D721Med (cell line): ENCODE data around the gene IRF5.

ENCODE experiments used
- DNase-seq: peaks from one replicate; pipeline ENCODE4 v3.0.0; 2011; ENCODE audit warnings: low spot score; ENCODE audit not compliant: insufficient read length
- FAIRE-seq: peaks from 2 replicates; lab custom pipeline; 2011; peaks lifted over from hg19 to GRCh38; lab: Jason Lieb, UNC
- TF ChIP-seq, protein P1 (sequence below): IDR thresholded peaks from 2 replicates; pipeline ENCODE4 v1.5.1; 2012; ENCODE audit warnings: mild to moderate bottlenecking, control low read depth; ENCODE audit not compliant: insufficient read depth; ENCODE audit errors: missing control alignments

The IRF5 gene

DNA sequence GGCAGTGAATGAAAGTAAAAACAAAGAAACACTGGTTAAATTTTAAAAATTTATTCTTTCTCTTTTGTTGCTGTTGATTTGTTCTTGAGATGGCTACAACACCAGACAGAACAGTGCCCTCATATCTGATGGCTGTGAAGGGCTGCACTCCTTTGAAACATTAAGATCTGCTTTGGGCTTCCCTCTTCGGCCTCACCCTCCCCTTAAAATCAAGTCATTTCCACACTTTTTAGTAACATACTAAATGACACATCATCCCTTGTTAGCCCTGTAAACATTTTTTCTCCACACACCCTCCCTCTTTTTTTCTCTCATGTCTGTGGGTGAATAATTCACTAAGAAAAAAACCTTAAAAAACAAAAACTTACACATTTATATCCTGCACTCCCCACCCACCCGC lies 16.4 kb downstream of the IRF5 start:
- TF ChIP-seq, protein P1, sequence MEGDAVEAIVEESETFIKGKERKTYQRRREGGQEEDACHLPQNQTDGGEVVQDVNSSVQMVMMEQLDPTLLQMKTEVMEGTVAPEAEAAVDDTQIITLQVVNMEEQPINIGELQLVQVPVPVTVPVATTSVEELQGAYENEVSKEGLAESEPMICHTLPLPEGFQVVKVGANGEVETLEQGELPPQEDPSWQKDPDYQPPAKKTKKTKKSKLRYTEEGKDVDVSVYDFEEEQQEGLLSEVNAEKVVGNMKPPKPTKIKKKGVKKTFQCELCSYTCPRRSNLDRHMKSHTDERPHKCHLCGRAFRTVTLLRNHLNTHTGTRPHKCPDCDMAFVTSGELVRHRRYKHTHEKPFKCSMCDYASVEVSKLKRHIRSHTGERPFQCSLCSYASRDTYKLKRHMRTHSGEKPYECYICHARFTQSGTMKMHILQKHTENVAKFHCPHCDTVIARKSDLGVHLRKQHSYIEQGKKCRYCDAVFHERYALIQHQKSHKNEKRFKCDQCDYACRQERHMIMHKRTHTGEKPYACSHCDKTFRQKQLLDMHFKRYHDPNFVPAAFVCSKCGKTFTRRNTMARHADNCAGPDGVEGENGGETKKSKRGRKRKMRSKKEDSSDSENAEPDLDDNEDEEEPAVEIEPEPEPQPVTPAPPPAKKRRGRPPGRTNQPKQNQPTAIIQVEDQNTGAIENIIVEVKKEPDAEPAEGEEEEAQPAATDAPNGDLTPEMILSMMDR: no peak
- DNase-seq: no peak
- no peak for FAIRE-seq

DNA sequence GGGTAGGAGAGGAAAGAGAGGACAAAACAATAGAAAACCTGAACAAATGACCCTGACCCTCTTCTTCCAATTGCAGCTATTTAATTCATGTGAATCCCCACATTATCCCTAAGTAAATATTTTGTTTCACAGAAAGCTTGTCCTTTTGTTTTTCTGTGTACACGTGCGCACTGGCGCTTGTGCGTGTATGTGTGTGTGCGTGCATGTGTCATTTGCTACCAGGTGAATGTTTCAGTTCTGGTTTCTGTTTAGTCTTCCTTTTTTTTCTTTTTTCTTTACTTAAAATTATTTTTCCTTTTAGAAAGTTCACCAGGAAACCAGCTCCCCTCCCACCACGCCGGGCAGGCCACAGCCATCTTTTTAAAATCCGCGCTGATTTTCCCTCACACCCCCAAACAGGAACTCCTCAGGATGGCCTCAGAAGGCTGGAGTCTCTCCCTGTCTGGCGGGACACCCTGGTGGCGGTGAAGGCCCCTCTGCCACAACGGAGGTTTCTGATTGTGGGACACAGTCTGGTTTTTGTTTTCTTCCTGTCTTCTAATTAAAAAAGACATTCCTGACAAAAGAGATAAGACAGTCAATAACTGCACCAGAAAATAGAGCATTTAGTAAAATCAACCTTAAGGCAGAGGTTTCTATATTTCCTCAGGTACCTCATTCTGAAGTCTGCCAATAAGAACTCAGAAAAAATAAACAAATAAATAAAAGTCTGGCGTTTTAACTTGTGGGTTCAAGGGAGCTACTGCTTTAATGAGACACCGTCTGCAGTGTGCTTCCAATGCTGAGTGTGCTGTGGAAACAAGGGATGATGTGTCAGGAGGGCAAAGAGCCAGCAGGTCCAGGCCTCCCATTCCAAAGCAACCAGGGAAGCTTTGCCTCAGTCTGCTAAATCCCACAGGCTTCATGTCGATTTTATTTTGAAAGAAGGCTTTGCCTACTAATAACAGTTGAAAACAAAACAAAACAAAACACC lies 17.4 kb downstream of the IRF5 start:
- DNase-seq (no peak), FAIRE-seq (no peak)
- TF ChIP-seq, protein P1: no peak

DNA sequence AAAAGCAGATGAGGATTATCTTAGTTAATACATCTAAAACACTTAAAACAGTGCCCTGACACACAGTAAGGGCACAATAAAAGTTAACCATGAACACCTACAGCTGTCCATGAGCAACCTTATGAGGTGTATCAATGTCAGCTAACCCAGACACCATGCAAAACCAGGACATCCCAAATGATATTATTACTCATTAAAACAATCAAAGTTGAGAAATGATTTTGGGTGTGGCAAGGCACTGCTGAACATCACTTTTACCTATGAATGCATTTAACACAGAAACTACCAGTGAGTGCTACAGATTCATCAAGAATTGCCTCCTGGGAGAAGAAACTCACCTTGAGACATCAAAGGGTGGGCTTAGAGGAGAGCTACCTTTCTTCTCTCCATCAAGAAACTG lies 18.3 kb downstream of the IRF5 start:
- DNase-seq: no peak
- TF ChIP-seq, protein P1: no peak
- no peak for FAIRE-seq

DNA sequence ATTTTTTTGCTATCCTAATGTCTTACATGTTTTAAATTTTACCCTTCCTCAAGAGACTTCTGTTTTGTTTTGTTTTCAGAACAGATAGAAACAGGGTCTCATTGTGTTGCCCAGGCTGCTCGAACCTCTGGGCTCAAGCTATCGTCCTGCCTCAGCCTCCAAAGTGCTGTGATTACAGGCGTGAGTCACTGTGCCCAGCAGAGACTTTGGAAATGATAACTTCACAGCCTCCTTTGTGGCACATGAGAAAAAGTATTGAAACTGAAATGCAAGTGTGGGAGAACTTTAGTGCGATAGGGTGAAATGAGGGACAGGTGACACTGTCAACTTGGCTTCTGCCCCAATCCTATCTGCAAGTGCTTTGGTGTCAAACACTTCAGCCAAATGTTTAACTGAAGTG lies 21.6 kb downstream of the IRF5 start:
- DNase-seq: no peak
- TF ChIP-seq, protein P1: no peak
- no peak for FAIRE-seq

DNA sequence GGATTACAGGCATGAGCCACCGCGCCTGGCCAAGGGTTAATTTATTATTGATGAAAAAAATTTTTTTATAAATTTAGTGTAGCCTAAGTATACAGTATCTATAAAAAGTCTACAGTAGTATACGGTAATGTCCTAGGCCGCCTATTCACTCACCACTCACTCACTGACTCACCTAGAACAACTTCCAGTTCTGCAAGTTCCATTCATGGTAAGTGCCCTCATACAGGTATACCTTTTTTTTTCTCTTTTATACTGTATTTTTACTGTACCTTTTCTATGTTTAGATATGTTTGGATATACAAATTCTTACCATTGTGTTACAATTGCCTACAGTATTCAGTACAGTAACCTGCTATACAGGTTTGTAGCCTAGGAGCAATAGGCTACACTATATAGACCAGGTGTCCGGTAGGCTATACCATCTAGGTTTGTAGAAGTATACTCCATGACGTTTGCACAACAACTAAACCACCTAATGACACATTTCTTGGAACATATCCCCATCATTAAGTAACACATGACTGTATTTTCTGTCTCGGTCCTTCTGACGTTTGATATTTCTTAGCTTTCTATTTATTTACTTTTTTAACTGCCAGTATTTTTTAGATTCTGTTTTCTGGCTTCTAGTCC lies 23.4 kb downstream of the IRF5 start:
- TF ChIP-seq, protein P1: no peak
- DNase-seq (no peak), FAIRE-seq (no peak)

DNA sequence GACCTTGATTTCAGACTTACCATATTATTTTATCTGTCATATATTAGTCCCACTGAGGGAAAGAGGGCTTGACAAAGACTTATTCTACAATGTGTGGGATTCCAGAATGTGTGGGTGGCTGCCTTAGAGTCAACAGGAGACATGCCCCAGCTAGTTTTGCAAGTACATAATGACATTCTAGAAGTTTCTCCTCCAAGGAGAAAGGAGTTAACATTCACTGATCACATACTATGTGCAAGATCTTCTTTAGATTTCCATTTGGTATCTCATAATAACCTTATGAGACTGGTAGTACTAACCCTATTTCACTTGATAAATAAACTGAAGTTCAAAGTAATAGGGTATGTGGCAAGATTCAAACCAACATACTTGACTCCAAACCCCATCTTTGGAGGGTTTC lies 25.2 kb downstream of the IRF5 start:
- DNase-seq (no peak), FAIRE-seq (no peak)
- TF ChIP-seq, protein P1: no peak

DNA sequence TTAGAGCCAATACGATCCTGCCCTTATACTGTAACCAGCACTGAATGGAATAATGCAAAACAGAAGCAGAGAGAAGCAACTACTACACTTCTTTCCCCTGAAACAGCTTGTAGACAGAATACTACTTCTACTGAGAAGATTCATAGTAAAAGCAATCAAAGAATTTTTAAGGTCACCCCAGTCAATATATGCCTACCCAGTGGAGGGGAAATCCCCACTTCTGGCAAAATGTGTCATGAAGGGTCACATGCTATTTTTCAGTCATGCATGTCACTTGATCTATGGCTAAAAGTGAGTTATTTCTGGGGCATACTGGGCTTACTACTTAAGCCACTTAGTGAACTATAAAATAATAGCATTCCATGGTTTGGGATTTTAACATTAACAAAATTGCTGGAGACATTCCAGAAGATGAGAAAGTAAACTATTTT lies 25.6 kb downstream of the IRF5 start:
- no peak for DNase-seq
- TF ChIP-seq, protein P1: no peak
- no peak for FAIRE-seq
